Muscle of arm (tissue), 12 donors: Measurements from ENCODE around the gene CCDC85B. TPM values are rescaled to one million over a fixed set of nuclear protein-coding genes. Genes with fewer than 3 reads are reported as not detected.

Source experiments
- DNase-seq: peaks from one replicate; pipeline ENCODE4 v3.0.0-alpha.2; 2013
- polyA plus RNA-seq, 12 donors: library from polyadenylated mRNA; unstranded; fragments of 120-200 nt; gene quantifications; one replicate each; pipeline ENCODE4 v1.2.1, GENCODE V29; 2013; ENCODE audit not compliant: insufficient read length in 12 of 12

Gene CCDC85B
- polyA plus RNA-seq, 12 donors: 9.0 to 38.8 (median 10.5) TPM; not detected in 1

DNA sequence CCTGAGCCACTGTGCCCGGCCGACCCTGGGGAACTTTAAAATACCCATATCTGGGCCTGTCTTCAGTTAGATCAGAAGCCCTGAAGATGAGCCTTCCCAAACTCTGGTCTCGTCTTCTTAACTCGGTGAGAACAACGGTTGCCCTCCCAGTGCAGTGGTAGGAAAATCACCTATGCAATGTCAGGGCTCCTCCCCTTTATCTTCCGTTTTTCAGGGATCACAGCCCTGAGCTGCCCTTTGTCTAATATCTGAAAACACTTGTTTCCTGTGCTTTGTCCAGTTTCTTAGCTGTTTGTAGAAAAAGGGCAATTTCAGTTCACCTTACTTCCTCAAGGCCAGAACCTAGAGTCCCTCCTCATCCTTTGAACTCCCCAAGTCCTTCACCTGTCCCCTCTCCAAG lies 38.2 kb downstream of the CCDC85B start:
- DNase-seq: no peak

DNA sequence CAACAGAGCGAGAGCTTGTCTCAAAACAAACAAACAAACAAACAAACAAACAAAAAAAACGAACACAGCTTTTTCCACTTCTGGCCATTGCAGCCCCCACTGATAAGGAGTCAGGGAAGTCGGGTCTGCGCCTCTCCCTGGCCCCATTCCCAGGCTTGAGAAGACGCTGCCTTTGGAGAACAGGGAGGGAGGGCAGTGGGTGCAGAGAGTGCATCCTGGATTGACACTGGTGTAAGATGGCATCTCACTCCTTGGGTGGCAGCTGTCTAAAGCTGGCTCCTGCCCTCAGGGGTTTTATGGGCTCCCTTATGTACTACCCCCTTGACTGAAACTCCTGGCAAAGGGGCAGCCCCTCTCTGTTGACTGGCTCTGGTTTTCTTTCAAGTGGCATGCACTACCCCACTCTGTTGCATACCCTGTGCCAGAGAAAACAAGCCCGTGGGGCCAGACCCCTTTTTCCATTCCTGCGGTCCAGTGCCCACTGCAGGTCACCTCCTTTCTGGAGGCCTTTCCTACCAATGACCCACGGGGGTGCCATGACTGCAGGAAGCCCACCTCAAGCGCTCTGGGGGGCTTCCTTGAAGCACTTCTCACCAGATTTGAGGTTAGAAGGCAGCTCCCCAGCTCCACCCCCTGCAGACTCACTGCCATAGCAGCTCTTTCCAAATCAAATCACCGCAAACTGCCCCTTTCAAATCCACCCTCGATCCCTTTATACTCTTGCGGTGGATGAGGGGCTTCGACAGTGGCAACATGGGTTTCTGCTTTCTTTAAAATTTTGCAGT lies 41.5 kb downstream of the CCDC85B start:
- DNase-seq: no peak

DNA sequence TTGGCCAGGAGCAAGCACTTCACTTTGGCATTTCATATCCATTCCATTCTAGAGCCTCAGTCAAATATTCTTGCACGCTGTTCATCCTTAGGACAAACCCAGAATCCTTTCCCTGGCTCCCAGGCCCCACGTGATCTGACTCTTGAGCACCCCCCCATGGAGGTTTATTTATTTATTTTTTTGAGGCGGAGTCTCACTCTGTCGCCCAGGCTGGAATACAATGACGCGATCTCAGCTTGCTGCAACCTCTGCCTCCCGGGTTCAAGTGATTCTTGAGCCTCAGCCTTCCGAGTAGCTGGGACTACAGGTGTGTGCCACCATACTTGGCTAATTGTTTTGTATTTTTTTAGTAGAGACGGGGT lies 42.1 kb downstream of the CCDC85B start:
- no peak for DNase-seq

DNA sequence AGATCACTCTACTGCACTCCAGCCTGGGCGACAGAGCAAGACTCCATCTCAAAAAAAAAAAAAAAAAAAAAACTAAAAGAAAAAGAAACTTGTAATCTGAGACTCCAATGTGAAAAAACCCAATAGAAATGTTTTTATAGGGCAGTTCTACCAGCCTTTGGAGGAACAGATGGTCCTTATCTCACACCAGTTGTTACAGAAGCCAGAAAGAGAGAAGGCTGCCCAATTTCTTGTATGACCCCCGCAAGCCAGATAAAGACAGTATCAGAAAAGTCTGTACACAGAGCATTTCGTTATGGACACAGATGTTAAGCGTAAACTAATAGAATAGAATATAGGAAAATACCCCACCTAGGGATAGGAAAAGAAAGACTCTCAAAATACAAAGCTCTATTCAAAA lies 43.5 kb downstream of the CCDC85B start:
- DNase-seq: no peak

DNA sequence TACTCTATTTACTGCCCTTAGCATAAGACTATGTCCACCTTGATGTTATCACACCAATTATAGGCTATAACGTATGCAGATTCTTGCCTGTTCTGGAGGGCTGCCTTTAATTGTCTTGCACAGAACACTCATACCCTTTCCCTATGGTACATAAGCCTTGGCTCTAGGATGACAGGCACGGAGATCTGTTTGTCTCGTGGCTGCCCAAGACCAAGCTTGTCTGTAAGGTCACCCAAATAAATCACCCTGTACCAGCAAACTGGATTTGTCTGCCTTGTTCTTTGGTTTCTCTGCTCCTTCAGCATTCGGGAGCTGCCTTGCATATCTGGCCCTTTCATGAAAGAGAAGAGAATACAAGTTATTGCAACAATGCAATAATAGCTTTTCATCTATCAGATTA lies 47.3 kb downstream of the CCDC85B start:
- DNase-seq: no peak

Other genes starting within 250 kb of the CCDC85B start
- 10 to 100 TPM in 11 of 12 donors, not detected in 1; 34.7 to 75.7 (median 39.8) TPM for gene RELA, start 227.8 kb upstream of the CCDC85B start, polyA plus RNA-seq
- gene KAT5, start 178.4 kb upstream of the CCDC85B start, polyA plus RNA-seq: 10 to 100 TPM in 11 of 12 donors, not detected in 1; 28.8 to 51.0 (median 38.1) TPM
- 10 to 100 TPM in 11 of 12 donors, not detected in 1; 18.3 to 35.0 (median 22.9) TPM for gene RNASEH2C, start 169.9 kb upstream of the CCDC85B start, polyA plus RNA-seq
- 1 to 10 TPM in 11 of 12 donors, not detected in 1; 1.2 to 7.0 (median 1.8) TPM for gene AP5B1, start 109.7 kb upstream of the CCDC85B start, polyA plus RNA-seq
- 1 to 10 TPM in 3 of 12 donors, under 1 TPM in 4, not detected in 5; 0.07 to 8.2 (median 0.44) TPM for gene OVOL1, start 103.6 kb upstream of the CCDC85B start, polyA plus RNA-seq
- 1 to 10 TPM in 6 of 12 donors, under 1 TPM in 4, not detected in 2; 0.84 to 3.2 (median 1.2) TPM for gene SNX32, start 56.7 kb upstream of the CCDC85B start, polyA plus RNA-seq
- gene CFL1, start 32.5 kb upstream of the CCDC85B start, polyA plus RNA-seq: 100 to 1,000 TPM in 11 of 12 donors, not detected in 1; 525 to 708 (median 574) TPM
- 10 to 100 TPM in 11 of 12 donors, not detected in 1; 35.4 to 63.0 (median 39.4) TPM for gene MUS81, start 30.2 kb upstream of the CCDC85B start, polyA plus RNA-seq
- 100 to 1,000 TPM in 5 of 12 donors, 10 to 100 TPM in 6, not detected in 1; 72.0 to 155 (median 92.2) TPM for gene EFEMP2, start 17.9 kb upstream of the CCDC85B start, polyA plus RNA-seq
- 1 to 10 TPM in 4 of 12 donors, under 1 TPM in 6, not detected in 2; 0.32 to 5.3 (median 0.78) TPM for gene CTSW, start 10.8 kb upstream of the CCDC85B start, polyA plus RNA-seq
- gene FIBP, start 2.2 kb upstream of the CCDC85B start, polyA plus RNA-seq: 10 to 100 TPM in 11 of 12 donors, not detected in 1; 51.1 to 68.4 (median 60.3) TPM
- 1 to 10 TPM in 1 of 12 donors, under 1 TPM in 8, not detected in 3; 0.15 to 1.0 (median 0.24) TPM for gene FOSL1, start 9.7 kb downstream of the CCDC85B start, polyA plus RNA-seq
- gene C11orf68, start 28.4 kb downstream of the CCDC85B start, polyA plus RNA-seq: 10 to 100 TPM in 11 of 12 donors, not detected in 1; 26.1 to 37.7 (median 30.8) TPM
- 100 to 1,000 TPM in 1 of 12 donors, 10 to 100 TPM in 10, not detected in 1; 49.0 to 117 (median 65.8) TPM for gene DRAP1, start 28.8 kb downstream of the CCDC85B start, polyA plus RNA-seq
- under 1 TPM in 5 of 12 donors, not detected in 7; 0.10 to 0.21 (median 0.12) TPM for gene TSGA10IP, start 54.8 kb downstream of the CCDC85B start, polyA plus RNA-seq
- gene SART1, start 71.1 kb downstream of the CCDC85B start, polyA plus RNA-seq: 10 to 100 TPM in 11 of 12 donors, not detected in 1; 30.3 to 66.7 (median 32.6) TPM
- gene EIF1AD, start 111.5 kb downstream of the CCDC85B start, polyA plus RNA-seq: 10 to 100 TPM in 11 of 12 donors, not detected in 1; 13.9 to 21.6 (median 20.3) TPM
- 100 to 1,000 TPM in 11 of 12 donors, not detected in 1; 207 to 438 (median 224) TPM for gene BANF1, start 111.8 kb downstream of the CCDC85B start, polyA plus RNA-seq
- 1 to 10 TPM in 1 of 12 donors, under 1 TPM in 2, not detected in 9; 0.66 to 2.2 (median 0.88) TPM for gene CST6, start 121.3 kb downstream of the CCDC85B start, polyA plus RNA-seq
- under 1 TPM in 5 of 12 donors, not detected in 7; 0.08 to 0.57 (median 0.11) TPM for gene CATSPER1, start 135.8 kb downstream of the CCDC85B start, polyA plus RNA-seq
- gene GAL3ST3, start 158.5 kb downstream of the CCDC85B start, polyA plus RNA-seq: 1 to 10 TPM in 1 of 12 donors, under 1 TPM in 8, not detected in 3; 0.24 to 1.1 (median 0.47) TPM
- gene SF3B2, start 161.7 kb downstream of the CCDC85B start, polyA plus RNA-seq: 100 to 1,000 TPM in 11 of 12 donors, not detected in 1; 120 to 210 (median 134) TPM
- 100 to 1,000 TPM in 1 of 12 donors, 10 to 100 TPM in 11; 29.9 to 128 (median 33.8) TPM for gene PACS1, start 179.6 kb downstream of the CCDC85B start, polyA plus RNA-seq